BLaER1 treated with 17β-estradiol and CSF1 and Interleukin-3, amounts not matched to agents 10 nM and 100 nM (cell line): ENCODE measurements around the gene PRPF18.

ENCODE experiments used
- H3K27ac ChIP-seq, 11 experiments: shearing (Covaris generic); formaldehyde crosslinking; 2 replicates each; pipeline ENCODE4 v1.8.1; 2022
- H3K27me3 ChIP-seq, 11 experiments: shearing (Covaris generic); formaldehyde crosslinking; 2 replicates each; pipeline ENCODE4 v1.8.1; 2022
- H3K36me3 ChIP-seq, 11 experiments: shearing (Covaris generic); formaldehyde crosslinking; 2 replicates each; pipeline ENCODE4 v1.8.1; 2022
- H3K4me1 ChIP-seq, 10 experiments: shearing (Covaris generic); formaldehyde crosslinking; 2 replicates each; pipeline ENCODE4 v1.8.1; 2022
- H3K4me2 ChIP-seq, 11 experiments: shearing (Covaris generic); formaldehyde crosslinking; 2 replicates each; pipeline ENCODE4 v1.8.1; 2022
- H3K4me3 ChIP-seq, 10 experiments: shearing (Covaris generic); formaldehyde crosslinking; 2 replicates each; pipeline ENCODE4 v1.8.1; 2022
- H3K9ac ChIP-seq, 11 experiments: shearing (Covaris generic); formaldehyde crosslinking; 2 replicates each; pipeline ENCODE4 v1.8.1; 2022
- H3K9me3 ChIP-seq, 11 experiments: shearing (Covaris generic); formaldehyde crosslinking; replicated peaks in 1 of 11; 2 replicates each; pipeline ENCODE4 v1.8.1; 2022
- H4K20me1 ChIP-seq, 11 experiments: shearing (Covaris generic); formaldehyde crosslinking; 2 replicates each; pipeline ENCODE4 v1.8.1; 2022
- Cebpa-rat ChIP-seq, 11 experiments: shearing (Covaris generic); IDR thresholded peaks; 2 replicates each; pipeline ENCODE4 v1.8.1; 2022

The PRPF18 gene

DNA sequence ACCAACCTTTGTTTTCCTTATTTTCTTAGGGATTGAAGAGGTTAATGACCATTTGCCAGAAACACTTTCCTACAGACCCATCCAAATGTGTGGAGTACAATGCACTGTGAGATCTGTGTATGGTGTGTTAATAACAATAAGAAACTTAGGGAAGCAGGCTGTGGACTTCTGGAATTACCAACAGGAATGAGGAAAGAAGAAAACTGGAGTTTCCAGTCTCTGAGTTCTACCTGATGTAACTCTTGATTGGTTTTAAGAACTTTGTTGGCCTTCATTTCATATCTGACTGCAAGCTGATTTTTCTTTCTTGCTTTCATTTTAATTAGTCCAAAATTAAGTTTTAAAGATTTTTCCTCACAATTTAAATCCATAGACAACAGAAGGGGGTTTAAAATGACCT lies 43.5 kb downstream of the PRPF18 start:
- Histone ChIP-seq H3K4me3 (no peak overlapping the region), H4K20me1 (peaks cover 0 to 6% (median 0%) of the 10 kb centered on the region in 11 experiments; a peak in 1 of 22 replicates), H3K27ac (no peak overlapping the region)

GRCh38 chr10:13631594-13631993 lies 44.8 kb downstream of the PRPF18 start:
- no peaks in the 10 kb centered on the region for H3K9me3 ChIP-seq

More for the DNA sequence above, 43.5 kb downstream of the PRPF18 start:
- no peak for TF ChIP-seq Cebpa-rat (IDR thresholded peaks at IDR 0.05)
- Histone ChIP-seq H3K9me3 (no peaks in the 10 kb centered on the region), H3K36me3 (peaks cover 62 to 84% (median 73%) of the 10 kb centered on the region in 11 experiments), H3K27me3 (no peaks in the 10 kb centered on the region), H3K4me2 (no peak overlapping the region), H3K9ac (no peak overlapping the region), H3K4me1 (peaks cover 0 to 39% (median 0%) of the 10 kb centered on the region in 10 experiments; a peak in 4 of 20 replicates)

GRCh38 chr10:13632440-13632839 lies 45.7 kb downstream of the PRPF18 start:
- H3K4me2 ChIP-seq, result peak overlapping the region in 2 of 11 experiments; percentile 29 to 31; a peak in 3 of 22 replicates
- H3K9ac ChIP-seq, result no peak overlapping the region
- peaks cover 0 to 39% (median 0%) of the 10 kb centered on the region in 10 experiments; a peak in 4 of 20 replicates for H3K4me1 ChIP-seq
- H3K4me3 ChIP-seq, result no peak overlapping the region
- peaks cover 41 to 69% (median 58%) of the 10 kb centered on the region in 11 experiments for H3K36me3 ChIP-seq
- peaks cover 0 to 4% (median 0%) of the 10 kb centered on the region in 11 experiments; a peak in 1 of 22 replicates for H4K20me1 ChIP-seq
- H3K27ac ChIP-seq, result no peak overlapping the region
- TF ChIP-seq Cebpa-rat (IDR thresholded peaks at IDR 0.05), result no peak
- H3K27me3 ChIP-seq, result no peaks in the 10 kb centered on the region
- H3K9me3 ChIP-seq, result no peaks in the 10 kb centered on the region

More at GRCh38 chr10:13631594-13631993, 44.8 kb downstream of the PRPF18 start:
- Histone ChIP-seq H3K9ac (no peak overlapping the region), H3K4me1 (peaks cover 0 to 39% (median 0%) of the 10 kb centered on the region in 10 experiments; a peak in 4 of 20 replicates), H4K20me1 (peaks cover 0 to 4% (median 0%) of the 10 kb centered on the region in 11 experiments; a peak in 1 of 22 replicates), H3K4me3 (no peak overlapping the region), H3K36me3 (peaks cover 48 to 76% (median 65%) of the 10 kb centered on the region in 11 experiments), H3K4me2 (peak overlapping the region in 2 of 11 experiments; percentile 29 to 31; a peak in 4 of 22 replicates), H3K27ac (no peak overlapping the region), H3K27me3 (no peaks in the 10 kb centered on the region)
- TF ChIP-seq Cebpa-rat (IDR thresholded peaks at IDR 0.05), result no peak

GRCh38 chr10:13632884-13633440 lies 46.2 kb downstream of the PRPF18 start:
- peaks cover 38 to 67% (median 56%) of the 10 kb centered on the region in 11 experiments for H3K36me3 ChIP-seq
- H3K4me3 ChIP-seq, result no peak overlapping the region
- no peak overlapping the region for H3K27ac ChIP-seq
- H3K27me3 ChIP-seq, result no peaks in the 10 kb centered on the region
- no peak for TF ChIP-seq Cebpa-rat (IDR thresholded peaks at IDR 0.05)
- H3K9me3 ChIP-seq, result no peaks in the 10 kb centered on the region
- H3K4me2 ChIP-seq, result peak overlapping the region in 1 of 11 experiments; percentile 29; a peak in 1 of 22 replicates
- no peak overlapping the region for H3K9ac ChIP-seq
- H4K20me1 ChIP-seq, result peaks cover 0 to 4% (median 0%) of the 10 kb centered on the region in 11 experiments; a peak in 1 of 22 replicates
- H3K4me1 ChIP-seq, result peaks cover 0 to 39% (median 0%) of the 10 kb centered on the region in 10 experiments; a peak in 4 of 20 replicates

GRCh38 chr10:13633689-13634088 lies 46.9 kb downstream of the PRPF18 start:
- H3K27ac ChIP-seq, result no peak overlapping the region
- peaks cover 0 to 4% (median 0%) of the 10 kb centered on the region in 11 experiments; a peak in 1 of 22 replicates for H4K20me1 ChIP-seq
- H3K9ac ChIP-seq, result no peak overlapping the region
- no peak for TF ChIP-seq Cebpa-rat (IDR thresholded peaks at IDR 0.05)
- H3K9me3 ChIP-seq, result no peaks in the 10 kb centered on the region
- H3K4me1 ChIP-seq, result peaks cover 0 to 39% (median 0%) of the 10 kb centered on the region in 10 experiments; a peak in 4 of 20 replicates
- no peak overlapping the region for H3K4me3 ChIP-seq
- no peaks in the 10 kb centered on the region for H3K27me3 ChIP-seq
- peaks cover 44 to 70% (median 57%) of the 10 kb centered on the region in 11 experiments for H3K36me3 ChIP-seq
- H3K4me2 ChIP-seq, result peak overlapping the region in 1 of 11 experiments; percentile 18; a peak in 3 of 22 replicates

GRCh38 chr10:13634207-13634606 lies 47.4 kb downstream of the PRPF18 start:
- TF ChIP-seq Cebpa-rat (IDR thresholded peaks at IDR 0.05), result no peak
- peak overlapping the region in 1 of 11 experiments; percentile 18; a peak in 1 of 22 replicates for H3K4me2 ChIP-seq
- peaks cover 0 to 39% (median 0%) of the 10 kb centered on the region in 10 experiments; a peak in 4 of 20 replicates for H3K4me1 ChIP-seq
- H3K27me3 ChIP-seq, result no peaks in the 10 kb centered on the region
- no peak overlapping the region for H3K27ac ChIP-seq
- H3K4me3 ChIP-seq, result no peak overlapping the region
- H4K20me1 ChIP-seq, result 0 out of 22 replicates have a peak, but pooled peaks cover 0 to 4% (median 0%) of the 10 kb centered on the region in 11 experiments
- H3K9me3 ChIP-seq, result no peaks in the 10 kb centered on the region
- peaks cover 49 to 75% (median 57%) of the 10 kb centered on the region in 11 experiments for H3K36me3 ChIP-seq
- no peak overlapping the region for H3K9ac ChIP-seq

DNA sequence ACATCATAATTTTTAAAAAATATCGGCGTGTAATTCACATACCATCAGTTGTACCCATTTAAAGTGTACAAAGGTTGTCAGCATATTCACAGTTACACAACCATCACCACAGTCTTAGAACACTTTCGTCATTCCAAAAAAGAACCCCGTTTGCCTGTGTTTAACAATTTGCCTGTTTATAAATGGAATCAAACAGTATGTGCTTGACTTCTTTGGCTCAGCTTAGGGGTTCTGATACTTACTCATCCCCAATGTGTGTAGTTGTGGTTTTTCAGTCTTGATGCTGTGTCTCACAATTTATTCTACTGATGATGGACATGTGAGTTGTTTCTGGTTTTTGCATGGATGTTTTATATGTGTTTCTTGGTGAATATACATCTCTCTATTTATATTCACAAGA lies 50.0 kb downstream of the PRPF18 start:
- Histone ChIP-seq H3K27ac (no peak overlapping the region), H3K9me3 (peaks cover 11 to 24% (median 17%) of the 10 kb centered on the region in 11 experiments), H3K27me3 (no peaks in the 10 kb centered on the region), H3K4me2 (no peak overlapping the region), H3K4me3 (no peak overlapping the region), H3K9ac (no peak overlapping the region), H3K4me1 (peaks cover 0 to 29% (median 0%) of the 10 kb centered on the region in 10 experiments; a peak in 4 of 20 replicates), H3K36me3 (peaks cover 52 to 76% (median 59%) of the 10 kb centered on the region in 11 experiments), H4K20me1 (no peaks in the 10 kb centered on the region)
- no peak for TF ChIP-seq Cebpa-rat (IDR thresholded peaks at IDR 0.05)

GRCh38 chr10:13637303-13637856 lies 50.6 kb downstream of the PRPF18 start:
- Histone ChIP-seq H3K27ac (no peak overlapping the region), H3K27me3 (no peaks in the 10 kb centered on the region), H3K4me2 (no peak overlapping the region), H3K4me3 (no peak overlapping the region), H3K4me1 (peaks cover 0 to 23% (median 0%) of the 10 kb centered on the region in 10 experiments; a peak in 4 of 20 replicates), H4K20me1 (no peaks in the 10 kb centered on the region), H3K9me3 (peaks cover 17 to 30% (median 23%) of the 10 kb centered on the region in 11 experiments), H3K36me3 (peaks cover 58 to 78% (median 64%) of the 10 kb centered on the region in 11 experiments), H3K9ac (no peak overlapping the region)
- no peak for TF ChIP-seq Cebpa-rat (IDR thresholded peaks at IDR 0.05)

- peaks cover 22 to 35% (median 28%) of the 10 kb centered on the region in 11 experiments for H3K9me3 ChIP-seq
- no peak overlapping the region for H3K4me2 ChIP-seq
- no peak overlapping the region for H3K9ac ChIP-seq
- no peaks in the 10 kb centered on the region for H4K20me1 ChIP-seq
- no peak for TF ChIP-seq Cebpa-rat (IDR thresholded peaks at IDR 0.05)
- H3K27me3 ChIP-seq, result no peaks in the 10 kb centered on the region
- H3K4me3 ChIP-seq, result no peak overlapping the region
- peaks cover 63 to 79% (median 69%) of the 10 kb centered on the region in 11 experiments for H3K36me3 ChIP-seq
- H3K27ac ChIP-seq, result no peak overlapping the region
- H3K4me1 ChIP-seq, result peaks cover 0 to 18% (median 0%) of the 10 kb centered on the region in 10 experiments; a peak in 3 of 20 replicates
These were observed 51.1 kb downstream of the PRPF18 start for GRCh38 chr10:13637894-13638293.
